H9 (cell line): ENCODE measurements around the gene PATE1. TPM values are rescaled to one million over a fixed set of nuclear protein-coding genes. Genes with fewer than 3 reads are reported as not detected.

Experiments used
- DNase-seq: peaks from one replicate; pipeline ENCODE4 v3.0.0-alpha.2; 2017
- H2AFZ ChIP-seq: one replicate; pipeline ENCODE4 v1.6.1; 2013; ENCODE audit warnings: mild to moderate bottlenecking, low read length, control low read depth, moderate library complexity
- H2AK5ac ChIP-seq: 2 replicates; pipeline ENCODE4 v1.6.1; 2013; ENCODE audit warnings: low read length, control low read depth, mixed read lengths; ENCODE audit not compliant: insufficient read length
- H2BK120ac ChIP-seq: one replicate; pipeline ENCODE4 v1.6.1; 2013; ENCODE audit warnings: low read depth, mild to moderate bottlenecking, low read length, control low read depth, inconsistent platforms; ENCODE audit not compliant: poor library complexity, severe bottlenecking
- H2BK12ac ChIP-seq: 2 replicates; pipeline ENCODE4 v1.6.1; 2013; ENCODE audit warnings: low read length, control low read depth, mixed read lengths, low read depth; ENCODE audit not compliant: insufficient read length
- H2BK15ac ChIP-seq: 2 replicates; pipeline ENCODE4 v1.6.1; 2013; ENCODE audit warnings: low read depth, low read length, control low read depth
- H2BK20ac ChIP-seq: one replicate; pipeline ENCODE4 v1.6.1; 2013; ENCODE audit warnings: low read depth, mild to moderate bottlenecking, low read length, control low read depth, inconsistent platforms; ENCODE audit not compliant: poor library complexity, severe bottlenecking
- H2BK5ac ChIP-seq: 2 replicates; pipeline ENCODE4 v1.6.1; 2013; ENCODE audit warnings: low read length, control low read depth, mixed read lengths; ENCODE audit not compliant: insufficient read length
- H3K14ac ChIP-seq: 2 replicates; pipeline ENCODE4 v1.6.1; 2013; ENCODE audit warnings: low read length, control low read depth; ENCODE audit not compliant: insufficient read depth
- H3K18ac ChIP-seq: 2 replicates; pipeline ENCODE4 v1.6.1; 2013; ENCODE audit warnings: low read depth, mild to moderate bottlenecking, mixed read lengths, low read length, control low read depth; ENCODE audit not compliant: insufficient read length
- H3K23ac ChIP-seq: 2 replicates; pipeline ENCODE4 v1.6.1; 2013; ENCODE audit warnings: low read length, control low read depth, mixed read lengths, low read depth; ENCODE audit not compliant: insufficient read length
- H3K23me2 ChIP-seq: 2 replicates; pipeline ENCODE4 v1.6.1; 2013; ENCODE audit warnings: low read depth, mild to moderate bottlenecking, mixed read lengths, low read length, control low read depth; ENCODE audit not compliant: insufficient read length, poor library complexity, severe bottlenecking
- H3K27ac ChIP-seq: 2 replicates; pipeline ENCODE4 v1.5.1; 2013; ENCODE audit warnings: low read length, control low read depth, mixed read lengths, low read depth; ENCODE audit not compliant: insufficient read length
- H3K27me3 ChIP-seq: 2 replicates; pipeline ENCODE4 v1.6.1; 2013; ENCODE audit warnings: low read length, control low read depth, inconsistent platforms; ENCODE audit not compliant: insufficient read depth
- H3K4ac ChIP-seq: 2 replicates; pipeline ENCODE4 v1.6.1; 2013; ENCODE audit warnings: low read depth, mild to moderate bottlenecking, control low read depth, inconsistent platforms, low read length, moderate library complexity
- H3K4me1 ChIP-seq: 2 replicates; pipeline ENCODE4 v1.6.1; 2013; ENCODE audit warnings: low read length, control low read depth, inconsistent platforms; ENCODE audit not compliant: insufficient read depth
- H3K4me2 ChIP-seq: 2 replicates; pipeline ENCODE4 v1.6.1; 2013; ENCODE audit warnings: low read length, control low read depth, mixed read lengths; ENCODE audit not compliant: insufficient read length, insufficient read depth
- H3K56ac ChIP-seq: 2 replicates; pipeline ENCODE4 v1.6.1; 2013; ENCODE audit warnings: low read depth, mild to moderate bottlenecking, mixed read lengths, low read length, control low read depth; ENCODE audit not compliant: insufficient read length
- H3K79me1 ChIP-seq: 2 replicates; pipeline ENCODE4 v1.6.1; 2013; ENCODE audit warnings: low read depth, mild to moderate bottlenecking, moderate library complexity, low read length, control low read depth, inconsistent platforms; ENCODE audit not compliant: insufficient read depth, poor library complexity, severe bottlenecking
- H3K79me2 ChIP-seq: 2 replicates; pipeline ENCODE4 v1.6.1; 2013; ENCODE audit warnings: low read length, control low read depth, inconsistent platforms; ENCODE audit not compliant: insufficient read depth
- H3K9ac ChIP-seq: 2 replicates; pipeline ENCODE4 v1.6.1; 2013; ENCODE audit warnings: low read length, control low read depth, mixed read lengths; ENCODE audit not compliant: insufficient read length; ENCODE audit errors: extremely low read depth
- H3K9me3 ChIP-seq: one replicate; pipeline ENCODE4 v1.6.1; 2013; ENCODE audit warnings: low read depth, low read length, inconsistent platforms; ENCODE audit not compliant: control insufficient read depth
- H3T11ph ChIP-seq: one replicate; pipeline ENCODE4 v1.6.1; 2013; ENCODE audit warnings: mild to moderate bottlenecking, low read length, control low read depth, inconsistent platforms
- H4K20me1 ChIP-seq: one replicate; pipeline ENCODE4 v1.6.1; 2013; ENCODE audit not compliant: control insufficient read depth, insufficient read length, insufficient read depth
- H4K5ac ChIP-seq: 2 replicates; pipeline ENCODE4 v1.6.1; 2013; ENCODE audit warnings: low read depth, mild to moderate bottlenecking, mixed read lengths, low read length, control low read depth; ENCODE audit not compliant: insufficient read length
- H4K8ac ChIP-seq: replicated peaks from 2 replicates; pipeline ENCODE4 v1.6.1; 2013; ENCODE audit warnings: low read length, control low read depth, mixed read lengths, low read depth; ENCODE audit not compliant: insufficient read length
- H4K91ac ChIP-seq: 2 replicates; pipeline ENCODE4 v1.6.1; 2013; ENCODE audit warnings: low read depth, mild to moderate bottlenecking, moderate library complexity, mixed read lengths, low read length, control low read depth; ENCODE audit not compliant: insufficient read length
- H3K27ac Mint-ChIP-seq, 3 experiments: 2 replicates in 2 of 3; 3 replicates in 1 of 3; pipeline ENCODE4 v1.8.0; 2020 to 2021; ENCODE audit warnings: mixed read lengths in 3 of 3, mild to moderate bottlenecking in 1 of 3, moderate library complexity in 1 of 3
- H3K27me3 Mint-ChIP-seq: 2 replicates; pipeline ENCODE4 v1.8.0; 2021; ENCODE audit warnings: low read depth, mild to moderate bottlenecking, moderate library complexity, mixed read lengths
- H3K36me3 Mint-ChIP-seq, 3 experiments: 2 replicates in 2 of 3; 3 replicates in 1 of 3; pipeline ENCODE4 v1.8.0; 2020 to 2021; ENCODE audit warnings: low read depth in 3 of 3, mixed read lengths in 3 of 3; ENCODE audit not compliant: insufficient read depth in 1 of 3
- H3K4me1 Mint-ChIP-seq, 2 experiments: 2 replicates each; pipeline ENCODE4 v1.8.0; 2020; ENCODE audit warnings: mixed read lengths in 2 of 2
- H3K4me3 Mint-ChIP-seq, 2 experiments: 2 replicates in 1 of 2; 3 replicates in 1 of 2; pipeline ENCODE4 v1.8.0; 2020 to 2021; ENCODE audit warnings: mild to moderate bottlenecking in 2 of 2, mixed read lengths in 2 of 2, moderate library complexity in 1 of 2
- H3K9me3 Mint-ChIP-seq, 2 experiments: 2 replicates in 1 of 2; 3 replicates in 1 of 2; pipeline ENCODE4 v1.8.0; 2020; ENCODE audit warnings: mild to moderate bottlenecking in 2 of 2, mixed read lengths in 2 of 2, moderate library complexity in 1 of 2
- CTCF ChIP-seq: fragments of 200-600 bp; sonication (generic); conservative IDR thresholded peaks from 3 replicates; pipeline ENCODE4 v1.8.0; 2021; ENCODE audit warnings: antibody characterized with exemption, mild to moderate bottlenecking
- WGBS: extraction: QIAGEN DNeasy Blood & Tissue Kit; methylation state at CpG from one replicate; pipeline ENCODE4 v1.1.7; 2013; ENCODE audit warnings: missing lambda C conversion rate, low lambda C conversion rate, mixed read lengths; ENCODE audit not compliant: insufficient read length; ENCODE audit errors: extremely low coverage; 5-methylcytosine and 5-hydroxymethylcytosine counted together
- total RNA-seq: library from RNA; stranded (reverse); gene quantifications from 2 replicates; pipeline ENCODE4 v1.2.1, GENCODE V29; 2021

The PATE1 gene
- total RNA-seq, 1 experiment from 2014 or later = not detected

- Histone ChIP-seq H2BK5ac (no peak overlapping the region), H3K23me2 (no peaks in the 10 kb centered on the region), H3K4me1 (0 out of 2 replicates have a peak, but pooled peaks cover 2% of the 10 kb centered on the region), H2AK5ac (no peak overlapping the region), H3K79me1 (no peaks in the 10 kb centered on the region), H3K56ac (no peak overlapping the region), H4K20me1 (no peaks in the 10 kb centered on the region), H3K18ac (no peak overlapping the region), H2AFZ (no peak overlapping the region), H3K9me3 (no peaks in the 10 kb centered on the region), H3K14ac (no peak overlapping the region), H3K23ac (no peak overlapping the region), H3K27me3 (no peaks in the 10 kb centered on the region), H3K79me2 (no peaks in the 10 kb centered on the region), H2BK15ac (no peak overlapping the region), H4K91ac (no peak overlapping the region), H4K5ac (no peak overlapping the region), H3T11ph (no peak overlapping the region), H3K4ac (no peak overlapping the region), H2BK12ac (no peak overlapping the region), H3K27ac (no peak overlapping the region), H2BK120ac (no peak overlapping the region), H3K9ac (no peak overlapping the region), H3K4me2 (no peak overlapping the region), H4K8ac (no peak overlapping the region), H2BK20ac (no peak overlapping the region)
- Mint-ChIP-seq H3K36me3 (no peaks in the 10 kb centered on the region), H3K9me3 (peaks cover 0 to 5% of the 10 kb centered on the region in 2 experiments; a peak in 1 of 5 replicates), H3K4me3 (no peak overlapping the region), H3K27me3 (peaks cover 10% of the 10 kb centered on the region), H3K4me1 (no peaks in the 10 kb centered on the region), H3K27ac (no peak overlapping the region)
- no peak for DNase-seq
- TF ChIP-seq CTCF = no peak
- no CpG with 5 or more reads among the region's 5 CpGs for WGBS
Measured at GRCh38 chr11:125777309-125777708, 31.2 kb downstream of the PATE1 start.
